Measurements from ENCODE around the gene JMJD1C.

Gene JMJD1C

GRCh38 chr10:63480237-63480636, 14.5 kb upstream of the JMJD1C start:
- Histone ChIP-seq H3K9ac (ENCODE audit: low read depth, low read length) (no peak overlapping the region), H3K4me3 (ENCODE audit: low read depth, low read length) (no peak overlapping the region), H3K27ac (ENCODE audit: low read depth, low read length) (no peak overlapping the region), H3K36me3 (ENCODE audit: control insufficient read depth, insufficient read depth, low read length) (no peaks in the 10 kb centered on the region), H3K9me3 (ENCODE audit: control insufficient read depth, insufficient read depth, low read length) (no peaks in the 10 kb centered on the region), H3K27me3 (ENCODE audit: control insufficient read depth, insufficient read depth, low read length) (no peaks in the 10 kb centered on the region), H3K4me1 (ENCODE audit: control insufficient read depth, insufficient read depth, low read length) (peaks cover 38% of the 10 kb centered on the region)

DNA sequence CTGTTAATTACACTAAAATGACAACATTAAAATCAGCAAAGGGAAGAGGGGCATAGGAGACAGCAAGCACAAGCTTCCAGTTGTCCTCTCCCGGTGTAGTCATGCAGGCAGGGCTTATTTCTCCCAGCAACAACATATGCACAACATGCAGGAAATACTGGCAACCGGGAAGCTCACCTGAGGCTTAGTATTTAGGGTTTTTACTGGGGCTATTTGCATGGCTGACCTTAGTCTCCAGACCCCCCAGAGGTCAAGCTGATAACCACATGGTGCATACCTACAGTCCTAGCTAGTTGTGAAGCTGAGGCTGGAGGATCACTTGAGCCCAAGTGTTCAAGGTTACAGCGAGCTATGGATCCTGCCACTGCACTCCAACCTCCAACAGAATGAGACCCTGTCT, 12.8 kb upstream of the JMJD1C start:
- Histone ChIP-seq H3K27me3 (ENCODE audit: control insufficient read depth, insufficient read depth, low read length) (no peaks in the 10 kb centered on the region), H3K9ac (ENCODE audit: low read depth, low read length) (no peak overlapping the region), H3K9me3 (ENCODE audit: control insufficient read depth, insufficient read depth, low read length) (no peaks in the 10 kb centered on the region), H3K4me3 (ENCODE audit: low read depth, low read length) (0 out of 2 replicates have a peak overlapping the region, but pooled peaks have one; percentile 9), H3K36me3 (ENCODE audit: control insufficient read depth, insufficient read depth, low read length) (no peaks in the 10 kb centered on the region), H3K4me1 (ENCODE audit: control insufficient read depth, insufficient read depth, low read length) (peaks cover 22% of the 10 kb centered on the region), H3K27ac (ENCODE audit: low read depth, low read length) (peak overlapping the region; percentile 69)

GRCh38 chr10:63477927-63478326, 12.2 kb upstream of the JMJD1C start:
- Histone ChIP-seq H3K4me1 (ENCODE audit: control insufficient read depth, insufficient read depth, low read length) (peaks cover 20% of the 10 kb centered on the region), H3K27ac (ENCODE audit: low read depth, low read length) (no peak overlapping the region), H3K9ac (ENCODE audit: low read depth, low read length) (no peak overlapping the region), H3K4me3 (ENCODE audit: low read depth, low read length) (no peak overlapping the region), H3K27me3 (ENCODE audit: control insufficient read depth, insufficient read depth, low read length) (no peaks in the 10 kb centered on the region), H3K9me3 (ENCODE audit: control insufficient read depth, insufficient read depth, low read length) (no peaks in the 10 kb centered on the region), H3K36me3 (ENCODE audit: control insufficient read depth, insufficient read depth, low read length) (no peaks in the 10 kb centered on the region)

DNA sequence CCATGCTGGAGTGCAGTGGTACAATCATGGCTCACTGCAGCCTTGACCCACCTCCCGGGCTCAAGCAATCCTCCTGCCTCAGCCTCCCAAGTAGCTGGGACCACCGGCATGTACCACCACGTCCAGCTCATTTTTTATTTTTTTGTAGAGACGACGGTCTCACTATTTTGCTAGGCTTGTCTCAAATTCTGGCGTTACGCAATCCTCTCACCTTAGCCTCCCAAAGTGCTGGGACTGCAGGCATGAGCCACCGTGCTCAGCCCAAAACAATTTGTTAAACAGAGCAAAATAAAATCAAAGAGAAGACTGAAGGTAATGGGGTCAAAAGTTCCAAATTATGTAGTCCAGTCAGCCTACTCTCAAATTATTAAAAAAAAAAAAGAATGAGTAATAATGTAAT, 8.7 kb upstream of the JMJD1C start:
- no peak overlapping the region for H3K4me3 ChIP-seq (ENCODE audit: low read depth, low read length)
- no peaks in the 10 kb centered on the region for H3K36me3 ChIP-seq (ENCODE audit: control insufficient read depth, insufficient read depth, low read length)
- peaks cover 20% of the 10 kb centered on the region for H3K4me1 ChIP-seq (ENCODE audit: control insufficient read depth, insufficient read depth, low read length)
- H3K9me3 ChIP-seq (ENCODE audit: control insufficient read depth, insufficient read depth, low read length), result no peaks in the 10 kb centered on the region
- H3K27ac ChIP-seq (ENCODE audit: low read depth, low read length), result no peak overlapping the region
- H3K27me3 ChIP-seq (ENCODE audit: control insufficient read depth, insufficient read depth, low read length), result no peaks in the 10 kb centered on the region
- no peak overlapping the region for H3K9ac ChIP-seq (ENCODE audit: low read depth, low read length)

- H3K9ac ChIP-seq (ENCODE audit: low read depth, low read length), result no peak overlapping the region
- no peaks in the 10 kb centered on the region for H3K36me3 ChIP-seq (ENCODE audit: control insufficient read depth, insufficient read depth, low read length)
- no peaks in the 10 kb centered on the region for H3K27me3 ChIP-seq (ENCODE audit: control insufficient read depth, insufficient read depth, low read length)
- no peaks in the 10 kb centered on the region for H3K9me3 ChIP-seq (ENCODE audit: control insufficient read depth, insufficient read depth, low read length)
- no peak overlapping the region for H3K27ac ChIP-seq (ENCODE audit: low read depth, low read length)
- no peak overlapping the region for H3K4me3 ChIP-seq (ENCODE audit: low read depth, low read length)
- peaks cover 23% of the 10 kb centered on the region for H3K4me1 ChIP-seq (ENCODE audit: control insufficient read depth, insufficient read depth, low read length)
Observed at GRCh38 chr10:63470928-63471327, 5.2 kb upstream of the JMJD1C start.

- H3K4me3 ChIP-seq (ENCODE audit: low read depth, low read length), result no peak overlapping the region
- peaks cover 18% of the 10 kb centered on the region; the same call in 1 of the 2 replicates for H3K4me1 ChIP-seq (ENCODE audit: control insufficient read depth, insufficient read depth, low read length)
- no peaks in the 10 kb centered on the region for H3K36me3 ChIP-seq (ENCODE audit: control insufficient read depth, insufficient read depth, low read length)
- no peak overlapping the region for H3K9ac ChIP-seq (ENCODE audit: low read depth, low read length)
- H3K27me3 ChIP-seq (ENCODE audit: control insufficient read depth, insufficient read depth, low read length), result no peaks in the 10 kb centered on the region
- H3K27ac ChIP-seq (ENCODE audit: low read depth, low read length), result no peak overlapping the region
- H3K9me3 ChIP-seq (ENCODE audit: control insufficient read depth, insufficient read depth, low read length), result no peaks in the 10 kb centered on the region
Observed at GRCh38 chr10:63468947-63469346, 3.2 kb upstream of the JMJD1C start.

DNA sequence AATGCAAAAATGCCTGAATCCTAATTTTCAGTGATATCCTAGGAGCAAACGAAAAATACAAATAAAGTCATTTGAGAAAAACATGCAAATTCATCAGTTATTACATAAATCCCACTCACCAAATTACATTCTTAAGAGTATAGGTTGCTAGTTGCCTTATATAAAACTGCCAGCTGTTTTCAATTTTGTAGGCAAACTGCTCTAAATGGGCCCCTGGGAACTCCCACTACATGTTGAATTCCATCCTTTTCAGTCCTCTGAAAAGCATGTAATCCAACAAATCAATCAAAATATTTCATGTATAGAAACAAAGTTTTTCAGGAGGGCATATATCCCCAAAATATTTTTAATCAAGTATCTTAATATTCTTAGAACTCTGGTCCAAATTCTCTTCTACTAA, 2.1 kb upstream of the JMJD1C start:
- H3K9ac ChIP-seq (ENCODE audit: low read depth, low read length), result no peak overlapping the region
- no peaks in the 10 kb centered on the region for H3K9me3 ChIP-seq (ENCODE audit: control insufficient read depth, insufficient read depth, low read length)
- H3K27ac ChIP-seq (ENCODE audit: low read depth, low read length), result peak overlapping the region; percentile 12
- H3K27me3 ChIP-seq (ENCODE audit: control insufficient read depth, insufficient read depth, low read length), result no peaks in the 10 kb centered on the region
- peaks cover 24% of the 10 kb centered on the region; the same call in 1 of the 2 replicates for H3K4me1 ChIP-seq (ENCODE audit: control insufficient read depth, insufficient read depth, low read length)
- no peaks in the 10 kb centered on the region for H3K36me3 ChIP-seq (ENCODE audit: control insufficient read depth, insufficient read depth, low read length)
- H3K4me3 ChIP-seq (ENCODE audit: low read depth, low read length), result no peak overlapping the region

GRCh38 chr10:63466144-63466935, 563 bp upstream of the JMJD1C start:
- Histone ChIP-seq H3K9ac (ENCODE audit: low read depth, low read length) (peak overlapping the region; percentile 29), H3K36me3 (ENCODE audit: control insufficient read depth, insufficient read depth, low read length) (no peaks in the 10 kb centered on the region), H3K27ac (ENCODE audit: low read depth, low read length) (peak overlapping the region; percentile 92), H3K4me1 (ENCODE audit: control insufficient read depth, insufficient read depth, low read length) (peaks cover 24% of the 10 kb centered on the region; the same call in 1 of the 2 replicates), H3K27me3 (ENCODE audit: control insufficient read depth, insufficient read depth, low read length) (no peaks in the 10 kb centered on the region), H3K9me3 (ENCODE audit: control insufficient read depth, insufficient read depth, low read length) (no peaks in the 10 kb centered on the region), H3K4me3 (ENCODE audit: low read depth, low read length) (peak overlapping the region; percentile 86)

DNA sequence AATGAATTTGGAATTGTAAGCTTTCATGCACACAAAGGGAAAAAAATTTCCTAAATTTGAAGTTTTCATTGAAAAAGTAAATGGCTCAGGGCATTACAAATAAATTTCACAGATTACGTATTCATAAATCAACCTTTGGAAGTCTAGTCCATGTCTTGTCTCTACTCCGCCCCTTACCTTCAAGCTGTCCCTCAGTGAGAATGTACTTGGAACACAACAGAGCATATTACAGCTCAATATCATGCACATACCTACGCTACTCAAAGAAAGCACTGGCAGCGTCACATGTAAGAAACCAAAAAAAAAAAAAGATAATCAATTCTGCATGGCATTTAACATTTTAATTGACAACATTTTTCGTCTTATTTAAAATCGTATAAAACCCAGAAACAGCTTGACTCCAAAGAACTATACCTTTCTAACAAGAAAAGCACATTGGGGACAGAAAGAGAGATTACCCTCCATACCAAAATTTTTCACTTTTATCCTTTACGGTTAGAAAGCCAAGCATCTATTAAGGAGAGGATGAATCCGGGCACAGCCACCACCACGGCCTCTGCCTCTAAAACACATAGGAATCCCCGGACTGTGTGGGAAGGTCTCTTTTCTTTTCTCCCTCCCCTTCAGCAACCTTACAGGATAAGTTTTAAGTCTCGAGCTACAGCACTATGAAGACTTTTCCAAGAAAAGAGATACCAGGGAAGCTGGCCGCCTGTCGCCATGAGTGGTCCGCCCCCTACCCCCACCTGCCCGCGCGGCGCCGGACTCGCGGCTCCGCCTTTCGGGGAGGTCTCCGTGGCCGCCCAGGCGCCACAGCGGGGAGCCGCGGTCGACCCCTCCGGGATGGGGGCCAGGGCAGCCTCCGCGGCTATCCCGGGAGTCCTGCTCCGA, 1.1 kb downstream of the JMJD1C start:
- H3K9ac ChIP-seq (ENCODE audit: low read depth, low read length), result peak overlapping the region; percentile 85
- H3K27me3 ChIP-seq (ENCODE audit: control insufficient read depth, insufficient read depth, low read length), result no peaks in the 10 kb centered on the region
- H3K36me3 ChIP-seq (ENCODE audit: control insufficient read depth, insufficient read depth, low read length), result no peaks in the 10 kb centered on the region
- H3K27ac ChIP-seq (ENCODE audit: low read depth, low read length), result peak overlapping the region; percentile 92
- peak overlapping the region; percentile 86 for H3K4me3 ChIP-seq (ENCODE audit: low read depth, low read length)
- H3K9me3 ChIP-seq (ENCODE audit: control insufficient read depth, insufficient read depth, low read length), result no peaks in the 10 kb centered on the region
- H3K4me1 ChIP-seq (ENCODE audit: control insufficient read depth, insufficient read depth, low read length), result peaks cover 24% of the 10 kb centered on the region; the same call in 1 of the 2 replicates

- H3K36me3 ChIP-seq (ENCODE audit: control insufficient read depth, insufficient read depth, low read length), result no peaks in the 10 kb centered on the region
- peaks cover 19% of the 10 kb centered on the region; the same call in 1 of the 2 replicates for H3K4me1 ChIP-seq (ENCODE audit: control insufficient read depth, insufficient read depth, low read length)
- no peaks in the 10 kb centered on the region for H3K27me3 ChIP-seq (ENCODE audit: control insufficient read depth, insufficient read depth, low read length)
- no peak overlapping the region for H3K4me3 ChIP-seq (ENCODE audit: low read depth, low read length)
- no peak overlapping the region for H3K27ac ChIP-seq (ENCODE audit: low read depth, low read length)
- H3K9ac ChIP-seq (ENCODE audit: low read depth, low read length), result no peak overlapping the region
- H3K9me3 ChIP-seq (ENCODE audit: control insufficient read depth, insufficient read depth, low read length), result no peaks in the 10 kb centered on the region
Observed at GRCh38 chr10:63462442-63462841, 3.3 kb downstream of the JMJD1C start.

DNA sequence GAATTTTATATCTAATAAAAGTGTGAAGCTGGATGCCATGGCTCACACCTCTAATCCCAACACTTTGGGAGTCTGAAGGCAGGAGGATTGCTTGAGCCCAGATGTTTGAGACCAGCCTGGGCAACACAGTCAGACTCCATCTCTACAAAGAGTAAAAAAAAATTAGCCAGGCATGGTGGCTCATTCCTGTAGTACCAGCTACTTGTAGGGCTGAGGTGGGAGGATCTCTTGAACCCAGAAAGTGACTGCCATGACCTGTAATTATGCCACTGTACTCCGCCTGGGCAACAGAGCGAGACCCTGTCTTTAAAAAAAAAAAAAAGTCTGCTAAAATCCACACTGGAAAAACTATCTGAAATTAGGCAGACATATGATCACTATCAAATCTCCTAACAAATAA, 7.6 kb downstream of the JMJD1C start:
- Histone ChIP-seq H3K27me3 (ENCODE audit: control insufficient read depth, insufficient read depth, low read length) (no peaks in the 10 kb centered on the region), H3K9me3 (ENCODE audit: control insufficient read depth, insufficient read depth, low read length) (no peaks in the 10 kb centered on the region), H3K4me1 (ENCODE audit: control insufficient read depth, insufficient read depth, low read length) (peaks cover 17% of the 10 kb centered on the region; the same call in 1 of the 2 replicates), H3K27ac (ENCODE audit: low read depth, low read length) (no peak overlapping the region), H3K36me3 (ENCODE audit: control insufficient read depth, insufficient read depth, low read length) (no peaks in the 10 kb centered on the region), H3K4me3 (ENCODE audit: low read depth, low read length) (no peak overlapping the region), H3K9ac (ENCODE audit: low read depth, low read length) (no peak overlapping the region)

Measured in HUES48 (cell line).